Activated T-cell treated with anti-CD3 and anti-CD28 coated beads, Interleukin-2, amount 50 U/mL, for 72 hours (primary cell): ENCODE measurements around the gene SALL2. TPM values are rescaled to one million over a fixed set of nuclear protein-coding genes. Genes with fewer than 3 reads are reported as not detected.
A peak's percentile ranks its signal among the peaks of the same experiment; 100 is the strongest.
"Not testable (repeated sequence)": the region's sequence is repeated elsewhere in the genome, so short reads cannot be mapped to it uniquely, and the experiment has no call there.

ENCODE experiments used
- ATAC-seq, 2 donors: fragments of 150-1000 bp; cut with Tn5 transposase; replicated peaks in 1 of 2; 2 replicates each; pipeline ENCODE4 v1.10.0; 2021; ENCODE audit warnings: moderate library complexity in 2 of 2, mild to moderate bottlenecking in 1 of 2
- DNase-seq, 2 donors: peaks; one replicate each; pipeline ENCODE4 v3.0.0; 2021 to 2022; ENCODE audit warnings: mixed read lengths in 1 of 2
- H3K27ac Mint-ChIP-seq: one replicate; pipeline ENCODE4 v1.8.0; 2022; ENCODE audit warnings: mild to moderate bottlenecking, moderate library complexity, mixed read lengths
- H3K27me3 Mint-ChIP-seq: one replicate; pipeline ENCODE4 v1.8.0; 2022; ENCODE audit warnings: low read depth, mixed read lengths
- H3K36me3 Mint-ChIP-seq, 2 donors: one replicate each; pipeline ENCODE4 v1.8.0; 2022; ENCODE audit warnings: mixed read lengths in 2 of 2, mild to moderate bottlenecking in 1 of 2; ENCODE audit not compliant: insufficient read depth in 2 of 2
- H3K4me1 Mint-ChIP-seq: one replicate; pipeline ENCODE4 v1.8.0; 2022; ENCODE audit warnings: low read depth, mixed read lengths
- H3K4me3 Mint-ChIP-seq, 2 donors: one replicate each; pipeline ENCODE4 v1.8.0; 2022; ENCODE audit warnings: mild to moderate bottlenecking in 2 of 2, mixed read lengths in 2 of 2, moderate library complexity in 2 of 2
- H3K9me3 Mint-ChIP-seq, 2 donors: one replicate each; pipeline ENCODE4 v1.8.0; 2022; ENCODE audit warnings: mixed read lengths in 2 of 2
- total RNA-seq, 2 donors: library from RNA; stranded (reverse); gene quantifications; one replicate each; pipeline ENCODE4 v1.2.3, GENCODE V29; 2022

SALL2 gene
- 1 to 10 TPM; 5.3 TPM for total RNA-seq

DNA sequence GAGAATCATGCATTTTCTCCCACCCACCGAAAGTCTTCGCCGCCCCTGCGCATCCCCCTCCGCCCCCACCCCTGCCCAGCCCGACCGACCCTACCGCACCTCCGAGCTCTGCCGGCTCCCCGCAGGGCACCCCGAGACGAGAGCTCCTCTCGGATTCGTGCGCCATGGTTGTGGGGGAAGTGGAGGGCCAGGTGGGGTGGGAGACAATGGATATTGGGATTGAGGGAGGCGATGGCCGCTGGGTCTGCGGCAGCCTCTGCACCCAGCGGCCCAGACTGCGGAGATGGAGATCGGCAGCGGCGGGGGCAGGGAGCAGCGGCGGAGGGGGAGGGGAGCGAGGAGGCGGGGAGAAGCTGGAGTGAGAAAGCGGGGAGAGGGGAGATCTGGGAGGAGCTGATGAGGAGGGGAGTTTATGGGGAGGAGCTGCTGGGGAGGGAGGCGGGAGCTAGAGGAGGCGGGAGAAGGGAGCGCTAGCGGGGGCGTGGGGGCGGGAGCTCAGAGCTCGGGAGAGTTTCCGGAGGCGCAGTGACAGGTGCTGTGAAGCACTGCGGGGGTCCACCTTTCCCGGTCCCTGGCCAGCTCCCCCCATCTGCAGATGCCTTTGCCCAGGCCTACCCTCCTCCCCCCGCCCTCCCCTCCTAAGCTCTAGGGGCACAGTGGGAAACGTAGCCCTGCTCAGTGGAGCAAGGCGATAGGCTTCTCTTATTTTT lies at the start of gene SALL2:
SALL2 (minus strand) TSS at position 385 of the 710 bp plus-strand sequence; CDS start at position 166, 219 bp downstream.
- ATAC-seq (peak; percentile 88), DNase-seq (peak; percentile 69 to 82)
- H3K27me3 Mint-ChIP-seq, result no peaks in the 10 kb centered on the region
- peak within 1 kb of the TSS; percentile 81 to 85 for H3K4me3 Mint-ChIP-seq
- H3K36me3 Mint-ChIP-seq, result no peaks in the 10 kb centered on the region
- peaks cover 10% of the 10 kb centered on the region for H3K4me1 Mint-ChIP-seq
- H3K27ac Mint-ChIP-seq, result peak within 1 kb of the TSS; percentile 79
- H3K9me3 Mint-ChIP-seq, result no peaks in the 10 kb centered on the region

DNA sequence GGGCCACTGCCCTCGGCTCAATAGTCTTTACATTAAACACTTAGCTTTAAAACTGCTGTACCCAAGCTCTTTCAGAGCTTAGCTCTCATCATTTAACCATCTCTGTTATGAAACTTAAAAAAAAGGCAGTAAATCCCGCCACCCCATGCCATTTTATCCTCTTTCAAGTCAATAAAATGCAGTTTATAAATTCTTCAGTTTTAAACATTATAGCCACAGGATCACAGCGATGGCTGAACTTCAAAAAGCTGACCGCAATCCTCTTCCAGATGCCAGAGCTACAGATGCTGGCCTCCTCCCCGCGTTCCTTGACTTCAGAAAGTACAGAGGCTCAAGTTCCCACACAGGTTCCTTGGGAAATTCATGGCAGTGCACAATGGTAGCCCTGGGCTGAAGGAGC lies 49.5 kb upstream of the SALL2 start:
- DNase-seq (no peak), ATAC-seq (no peak)
- Mint-ChIP-seq H3K27ac (no peak overlapping the region), H3K4me3 (no peak overlapping the region), H3K27me3 (peaks cover 13% of the 10 kb centered on the region), H3K36me3 (peaks cover 0 to 2% of the 10 kb centered on the region in 2 donors), H3K4me1 (no peaks in the 10 kb centered on the region), H3K9me3 (no peaks in the 10 kb centered on the region)

GRCh38 chr14:21572604-21573003 lies 46.5 kb upstream of the SALL2 start:
- Mint-ChIP-seq H3K4me3 (no peak overlapping the region), H3K36me3 (peaks cover 0 to 2% of the 10 kb centered on the region in 2 donors), H3K9me3 (no peaks in the 10 kb centered on the region), H3K27ac (no peak overlapping the region), H3K4me1 (no peaks in the 10 kb centered on the region), H3K27me3 (peaks cover 13% of the 10 kb centered on the region)
- DNase-seq, result no peak
- ATAC-seq, result no peak

DNA sequence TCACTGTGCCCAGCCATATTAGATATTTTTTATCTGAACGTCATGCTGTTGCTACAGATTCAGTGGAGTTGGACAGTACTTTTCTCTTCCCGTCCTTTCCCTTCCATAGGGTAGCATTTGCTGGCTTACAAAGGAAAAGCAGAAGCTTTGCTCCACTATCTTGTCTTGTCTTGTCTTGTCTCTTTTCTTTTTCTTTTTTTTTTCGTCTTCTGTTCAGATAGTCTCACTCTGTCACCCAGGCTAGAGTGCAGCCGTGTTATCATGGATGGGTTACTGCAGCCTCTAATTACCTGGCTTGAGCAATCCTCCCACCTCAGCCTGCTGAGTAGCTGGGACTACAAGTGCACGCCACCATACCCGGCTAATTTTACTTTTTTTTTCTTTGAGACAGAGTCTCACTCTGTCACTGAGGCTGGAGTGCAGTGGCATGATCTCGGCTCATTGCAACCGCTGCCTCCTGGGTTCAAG lies 32.6 kb upstream of the SALL2 start:
- H3K27ac Mint-ChIP-seq, result no peak overlapping the region
- ATAC-seq, result no peak

DNA sequence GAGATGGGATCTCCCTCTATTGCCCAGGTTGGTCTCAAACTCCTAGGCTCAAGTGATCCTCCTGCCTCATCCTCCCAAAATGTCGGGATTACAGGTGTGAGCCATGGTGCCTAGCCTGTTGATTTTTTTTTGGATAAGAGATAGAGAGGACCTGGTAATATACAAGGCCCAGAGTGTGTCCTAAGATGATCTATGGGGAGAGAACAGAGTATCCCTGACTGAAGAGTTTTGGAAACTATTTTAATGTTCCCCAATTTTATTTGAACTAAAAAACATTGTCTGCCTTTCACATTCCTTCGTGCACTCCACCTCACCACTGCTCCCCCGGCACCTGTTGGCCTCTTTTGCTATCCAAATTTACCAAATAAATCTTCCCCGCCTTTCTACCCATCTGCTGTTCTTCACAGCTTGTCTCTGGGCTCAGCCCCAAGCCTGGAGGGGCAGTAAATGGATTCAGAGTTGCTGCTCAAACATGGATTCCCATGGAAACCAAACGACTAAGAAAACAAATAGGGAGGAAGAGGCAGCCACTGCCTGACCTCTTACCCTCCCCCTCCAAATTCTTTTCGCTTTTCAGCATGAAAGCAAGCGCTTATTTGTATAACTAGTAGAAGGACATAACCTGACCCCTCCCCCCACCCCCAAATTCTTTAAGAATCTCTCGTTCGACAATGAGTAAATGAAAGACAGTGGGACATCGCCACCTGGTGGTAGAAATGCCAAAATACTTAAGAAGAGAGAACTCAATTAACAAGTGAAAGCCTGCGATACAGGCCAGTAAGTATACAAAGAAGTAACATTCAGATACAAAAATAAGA lies 31.1 kb upstream of the SALL2 start:
- Mint-ChIP-seq H3K27me3 (no peaks in the 10 kb centered on the region), H3K4me3 (peak overlapping the region; percentile 44 to 59), H3K27ac (no peak overlapping the region), H3K36me3 (no peaks in the 10 kb centered on the region), H3K9me3 (no peaks in the 10 kb centered on the region), H3K4me1 (peaks cover 6% of the 10 kb centered on the region)
- DNase-seq (peak; percentile 79 to 82), ATAC-seq (peak; percentile 58 to 60)

More for the DNA sequence above, 32.6 kb upstream of the SALL2 start:
- Mint-ChIP-seq H3K4me1 (peaks cover 6% of the 10 kb centered on the region), H3K36me3 (no peaks in the 10 kb centered on the region), H3K9me3 (no peaks in the 10 kb centered on the region), H3K4me3 (no peak overlapping the region), H3K27me3 (no peaks in the 10 kb centered on the region)
- no peak for DNase-seq

- peaks cover 6% of the 10 kb centered on the region for H3K4me1 Mint-ChIP-seq
- no peaks in the 10 kb centered on the region for H3K36me3 Mint-ChIP-seq
- no peak overlapping the region for H3K4me3 Mint-ChIP-seq
- DNase-seq, result no peak
- no peaks in the 10 kb centered on the region for H3K9me3 Mint-ChIP-seq
- no peaks in the 10 kb centered on the region for H3K27me3 Mint-ChIP-seq
- H3K27ac Mint-ChIP-seq, result no peak overlapping the region
- no peak for ATAC-seq
Observed at GRCh38 chr14:21556378-21557083, 30.4 kb upstream of the SALL2 start.

- DNase-seq (no peak), ATAC-seq (no peak)
- Mint-ChIP-seq H3K4me1 (peaks cover 6% of the 10 kb centered on the region), H3K36me3 (no peaks in the 10 kb centered on the region), H3K27me3 (no peaks in the 10 kb centered on the region), H3K9me3 (no peaks in the 10 kb centered on the region), H3K4me3 (no peak overlapping the region), H3K27ac (no peak overlapping the region)
Observed at GRCh38 chr14:21553266-21553665, 27.1 kb upstream of the SALL2 start.

DNA sequence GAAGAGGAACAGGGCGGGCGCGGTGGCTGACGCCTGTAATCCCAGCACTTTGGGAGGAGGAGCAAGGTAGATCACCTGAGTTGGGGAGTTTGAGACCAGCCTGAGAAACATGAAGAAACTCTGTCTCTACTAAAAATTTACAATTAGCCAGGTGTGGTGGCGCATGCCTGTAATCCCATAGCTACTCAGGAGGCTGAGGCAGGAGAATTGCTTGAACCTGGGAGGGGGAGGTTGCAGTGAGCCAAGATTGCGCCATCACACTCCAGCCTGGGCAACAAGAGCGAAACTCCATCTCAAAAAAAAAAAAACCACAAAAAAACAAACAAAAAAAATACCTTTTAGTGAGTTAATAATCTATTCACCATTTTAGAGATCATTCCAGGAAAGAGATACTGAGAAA lies 18.4 kb upstream of the SALL2 start:
- H3K27me3 Mint-ChIP-seq, H3K27ac Mint-ChIP-seq, ATAC-seq, H3K4me1 Mint-ChIP-seq, H3K36me3 Mint-ChIP-seq, H3K4me3 Mint-ChIP-seq, H3K9me3 Mint-ChIP-seq, DNase-seq: not testable (repeated sequence)

- Mint-ChIP-seq H3K9me3 (no peaks in the 10 kb centered on the region), H3K36me3 (no peaks in the 10 kb centered on the region), H3K4me3 (no peak overlapping the region), H3K27me3 (peaks cover 9% of the 10 kb centered on the region), H3K4me1 (no peaks in the 10 kb centered on the region), H3K27ac (no peak overlapping the region)
- DNase-seq (no peak), ATAC-seq (no peak)
Observed at GRCh38 chr14:21543963-21544362, 17.8 kb upstream of the SALL2 start.

DNA sequence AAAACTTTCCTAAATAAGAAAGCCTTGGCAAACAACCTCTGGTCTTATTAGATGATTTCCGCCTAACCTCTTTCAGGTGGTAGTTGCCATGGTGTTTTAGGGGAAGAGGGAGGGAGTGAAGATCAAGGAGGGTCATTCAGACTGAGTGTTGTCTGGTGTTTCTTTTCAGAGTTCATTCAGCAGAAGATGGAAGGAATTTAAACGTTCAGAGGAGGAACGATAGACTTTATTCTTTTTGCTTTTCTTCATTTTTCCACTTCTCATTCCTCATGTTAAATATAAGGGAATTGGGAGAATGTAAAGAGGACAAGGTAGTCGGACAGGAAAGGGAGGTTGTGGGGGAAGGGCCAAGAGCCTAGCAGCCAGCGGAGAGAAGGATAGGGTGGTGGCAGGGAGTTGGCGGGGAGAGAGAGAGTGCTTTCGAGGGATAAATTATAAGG lies 17.4 kb upstream of the SALL2 start:
- Mint-ChIP-seq H3K9me3 (no peaks in the 10 kb centered on the region), H3K36me3 (no peaks in the 10 kb centered on the region), H3K27ac (no peak overlapping the region), H3K27me3 (peaks cover 13% of the 10 kb centered on the region), H3K4me1 (no peaks in the 10 kb centered on the region), H3K4me3 (no peak overlapping the region)
- ATAC-seq, result no peak
- no peak for DNase-seq

DNA sequence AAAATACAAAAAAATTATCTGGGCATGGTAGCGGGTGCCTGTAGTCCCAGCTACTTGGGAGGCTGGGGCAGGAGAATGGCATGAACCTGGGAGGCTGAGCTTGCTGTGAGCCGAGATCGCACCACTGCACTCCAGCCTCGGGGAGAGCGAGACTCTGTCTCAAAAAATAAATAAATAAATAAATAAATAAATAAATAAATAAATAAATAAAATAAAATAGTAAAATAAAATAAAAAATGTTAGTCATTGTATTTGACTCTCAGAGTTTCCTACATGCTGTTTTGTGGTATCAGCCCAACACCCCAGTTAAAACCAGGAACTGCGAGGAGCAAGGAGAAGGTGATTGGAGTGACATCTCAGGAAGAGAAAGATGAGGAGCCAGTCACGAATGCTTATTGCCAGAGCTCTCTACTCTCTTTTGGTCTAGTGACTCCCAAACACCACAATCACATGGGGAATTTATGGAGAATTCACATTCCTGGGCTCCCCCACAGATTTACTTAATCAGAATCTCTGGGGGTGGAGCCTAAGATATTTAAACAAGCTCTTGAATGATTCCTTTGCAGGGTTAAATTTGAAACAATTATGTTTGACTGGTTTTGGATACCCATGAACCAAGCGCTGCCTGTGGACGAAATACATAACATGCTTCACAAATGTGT lies 15.4 kb upstream of the SALL2 start:
- no peaks in the 10 kb centered on the region for H3K9me3 Mint-ChIP-seq
- ATAC-seq (no peak), DNase-seq (no peak)
- no peak overlapping the region for H3K4me3 Mint-ChIP-seq
- H3K36me3 Mint-ChIP-seq, result no peaks in the 10 kb centered on the region
- no peak overlapping the region for H3K27ac Mint-ChIP-seq
- H3K27me3 Mint-ChIP-seq, result peaks cover 32% of the 10 kb centered on the region
- H3K4me1 Mint-ChIP-seq, result no peaks in the 10 kb centered on the region

- Mint-ChIP-seq H3K4me3 (no peak overlapping the region), H3K4me1 (peaks cover 5% of the 10 kb centered on the region), H3K27me3 (peaks cover 52% of the 10 kb centered on the region), H3K9me3 (no peaks in the 10 kb centered on the region), H3K36me3 (no peaks in the 10 kb centered on the region), H3K27ac (no peak overlapping the region)
- ATAC-seq (no peak), DNase-seq (no peak)
Observed at GRCh38 chr14:21539189-21539940, 13.2 kb upstream of the SALL2 start.
